Gastrocnemius medialis (tissue), 4 donors: ENCODE results near the gene GGPS1. TPM values are rescaled to one million over a fixed set of nuclear protein-coding genes. Genes with fewer than 3 reads are reported as not detected.
A peak's percentile ranks its signal among the peaks of the same experiment; 100 is the strongest.

Experiments used
- ATAC-seq, 2 donors: fragments of 150-250 bp; one replicate each; pipeline ENCODE4 v1.9.1; 2016
- DNase-seq, 2 donors: peaks; one replicate each; pipeline ENCODE4 v3.0.0-alpha.2; 2019
- H3K27ac ChIP-seq, 4 donors: fragments of 200-600 bp; sonication (generic); 1 replicate in 1 of 4; 2 replicates in 3 of 4; pipeline ENCODE4 v1.5.1; 2016 to 2018; ENCODE audit warnings: mild to moderate bottlenecking in 2 of 4, moderate library complexity in 1 of 4
- H3K27me3 ChIP-seq, 3 donors: fragments of 200-600 bp; sonication (generic) in 2 of 3; 1 replicate in 1 of 3; 2 replicates in 2 of 3; pipeline versions ENCODE4 v1.5.1 to v1.6.0; 2016 to 2019; ENCODE audit warnings: mild to moderate bottlenecking in 1 of 3, moderate library complexity in 1 of 3
- H3K36me3 ChIP-seq, 2 donors: fragments of 200-600 bp; sonication (generic) in 1 of 2; one replicate each; pipeline ENCODE4 v1.5.1; 2017 to 2018
- H3K4me1 ChIP-seq, 2 donors: fragments of 200-600 bp; sonication (generic) in 1 of 2; one replicate each; pipeline ENCODE4 v1.5.1; 2016 to 2017; ENCODE audit warnings: mild to moderate bottlenecking in 2 of 2
- H3K4me3 ChIP-seq, 4 donors: fragments of 200-600 bp; sonication (generic) in 3 of 4; 1 replicate in 1 of 4; 2 replicates in 3 of 4; pipeline ENCODE4 v1.5.1; 2016 to 2019; ENCODE audit warnings: mild to moderate bottlenecking in 2 of 4
- H3K9me3 ChIP-seq, 3 donors: fragments of 200-600 bp; sonication (generic) in 2 of 3; 1 replicate in 1 of 3; 2 replicates in 2 of 3; pipeline ENCODE4 v1.5.1; 2016 to 2019
- POLR2A ChIP-seq, 2 donors: fragments of 450-650 bp; IDR thresholded peaks; one replicate each; pipeline ENCODE4 v1.6.1; 2017; ENCODE audit warnings: antibody characterized with exemption in 2 of 2, mild to moderate bottlenecking in 2 of 2, moderate library complexity in 2 of 2
- in situ Hi-C, 4 donors: fragments of 200-750 bp; cut with MboI; loops; one replicate each; pipeline versions ENCODE4 v1.15.0 to v1.8.0; 2017; ENCODE audit warnings: low sequenced_read_pairs in 4 of 4
- intact Hi-C: fragments of 100-400 bp; cut with DNase I; formaldehyde crosslinking; loops from one replicate; pipeline ENCODE4 v1.15.1; 2023; ENCODE audit warnings: low total_unique reads
- total RNA-seq, 4 donors: library from RNA; depleted of rRNA; stranded (reverse); fragments of >200 nt; gene quantifications; one replicate each; pipeline versions ENCODE4 v1.1.0 to v1.2.3, GENCODE V29; 2016
- TF ChIP-seq, protein P1 (sequence below), 5 experiments: fragments of 450-650 bp in 3 of 5; fragments of 200-600 bp in 2 of 5; sonication (generic) in 2 of 5; IDR thresholded peaks in 4 of 5; conservative IDR thresholded peaks in 1 of 5; 1 replicate in 4 of 5; 2 replicates in 1 of 5; pipeline ENCODE4 v1.5.1; 2016 to 2019; ENCODE audit warnings: antibody characterized with exemption in 5 of 5, mild to moderate bottlenecking in 3 of 5, moderate library complexity in 3 of 5

Gene GGPS1
- total RNA-seq, 4 donors from 2014 or later = 14.5 to 21.9 (median 17.7) TPM

DNA sequence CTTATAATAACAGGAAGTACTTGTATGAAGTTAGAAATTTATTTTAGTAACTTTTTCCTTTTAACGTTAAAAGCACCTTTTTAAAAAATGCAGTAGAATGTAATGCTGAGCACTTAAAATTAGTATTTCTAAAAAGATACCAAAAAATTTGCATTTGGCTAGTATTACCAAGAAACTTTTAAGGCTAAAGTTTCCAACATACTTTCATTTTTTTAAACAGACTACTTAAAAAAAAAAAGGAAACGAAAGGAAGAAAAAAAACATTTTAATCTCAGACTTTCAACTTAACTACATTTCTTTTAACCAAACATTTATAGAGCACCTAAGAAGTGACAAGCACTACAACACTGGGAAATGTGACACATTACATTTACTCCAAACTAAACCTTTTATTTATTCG lies 3.2 kb upstream of the GGPS1 start:
- H3K4me3 ChIP-seq = no peak overlapping the region
- ATAC-seq = no peak

DNA sequence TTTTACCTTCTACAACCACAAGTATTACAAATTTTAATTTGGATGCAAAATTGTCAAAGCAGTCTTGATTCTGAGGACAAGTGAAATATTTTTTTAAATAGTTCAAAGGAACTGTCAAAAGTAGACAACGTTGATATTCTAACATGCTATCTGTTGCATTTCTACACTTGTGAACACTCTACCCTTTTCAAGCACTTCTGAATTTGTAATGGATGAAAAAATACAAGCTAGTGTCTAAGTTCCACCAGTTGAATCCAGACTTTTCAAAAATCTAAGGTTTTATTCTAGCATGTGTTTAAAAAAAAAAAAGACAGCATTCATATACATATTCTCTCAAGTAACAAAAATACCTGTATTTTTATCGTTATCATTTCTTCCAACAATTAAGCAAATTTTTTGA lies 2.5 kb upstream of the GGPS1 start:
- in situ Hi-C loops = loop anchor here in 1 of 4 donors (10.0 kb wide), 1 partner anchor 89 kb away; no protein-coding TSS in a partner anchor
- DNase-seq = no peak
- H3K4me1 ChIP-seq = peaks cover 50 to 57% of the 10 kb centered on the region in 2 donors
- H3K9me3 ChIP-seq = no peaks in the 10 kb centered on the region
- peak overlapping the region; percentile 87 to 98 (median 95) for H3K4me3 ChIP-seq
- no peak for ATAC-seq
- no peaks in the 10 kb centered on the region for H3K27me3 ChIP-seq
- intact Hi-C loops = loop anchor here (10.0 kb wide), 1 partner anchor 201 kb away; the partner anchor contains the start of gene TOMM20
- no peaks in the 10 kb centered on the region for H3K36me3 ChIP-seq
- no peak for TF ChIP-seq POLR2A (IDR thresholded peaks at IDR 0.05)
- TF ChIP-seq, protein P1, sequence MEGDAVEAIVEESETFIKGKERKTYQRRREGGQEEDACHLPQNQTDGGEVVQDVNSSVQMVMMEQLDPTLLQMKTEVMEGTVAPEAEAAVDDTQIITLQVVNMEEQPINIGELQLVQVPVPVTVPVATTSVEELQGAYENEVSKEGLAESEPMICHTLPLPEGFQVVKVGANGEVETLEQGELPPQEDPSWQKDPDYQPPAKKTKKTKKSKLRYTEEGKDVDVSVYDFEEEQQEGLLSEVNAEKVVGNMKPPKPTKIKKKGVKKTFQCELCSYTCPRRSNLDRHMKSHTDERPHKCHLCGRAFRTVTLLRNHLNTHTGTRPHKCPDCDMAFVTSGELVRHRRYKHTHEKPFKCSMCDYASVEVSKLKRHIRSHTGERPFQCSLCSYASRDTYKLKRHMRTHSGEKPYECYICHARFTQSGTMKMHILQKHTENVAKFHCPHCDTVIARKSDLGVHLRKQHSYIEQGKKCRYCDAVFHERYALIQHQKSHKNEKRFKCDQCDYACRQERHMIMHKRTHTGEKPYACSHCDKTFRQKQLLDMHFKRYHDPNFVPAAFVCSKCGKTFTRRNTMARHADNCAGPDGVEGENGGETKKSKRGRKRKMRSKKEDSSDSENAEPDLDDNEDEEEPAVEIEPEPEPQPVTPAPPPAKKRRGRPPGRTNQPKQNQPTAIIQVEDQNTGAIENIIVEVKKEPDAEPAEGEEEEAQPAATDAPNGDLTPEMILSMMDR (IDR thresholded peaks at IDR 0.05 in 4 of 5, conservative IDR thresholded peaks at IDR 0.05 in 1 of 5) = no peak
- H3K27ac ChIP-seq = peak overlapping the region; percentile 94 to 98 (median 96)

More for the DNA sequence above, 3.2 kb upstream of the GGPS1 start:
- no peaks in the 10 kb centered on the region for H3K9me3 ChIP-seq
- H3K27ac ChIP-seq = peak overlapping the region in 3 of 4 donors; percentile 94 to 98 (median 97)
- no peak for DNase-seq
- in situ Hi-C loops (loop anchor here in 1 of 4 donors (10.0 kb wide), 1 partner anchor 90 kb away; no protein-coding TSS in a partner anchor), intact Hi-C loops (loop anchor here (10.0 kb wide), 1 partner anchor 200 kb away; the partner anchor contains the start of gene TOMM20)
- no peaks in the 10 kb centered on the region for H3K27me3 ChIP-seq
- no peaks in the 10 kb centered on the region for H3K36me3 ChIP-seq
- peaks cover 47 to 50% of the 10 kb centered on the region in 2 donors for H3K4me1 ChIP-seq
- TF ChIP-seq, protein P1 (IDR thresholded peaks at IDR 0.05 in 4 of 5, conservative IDR thresholded peaks at IDR 0.05 in 1 of 5) = no peak
- no peak for TF ChIP-seq POLR2A (IDR thresholded peaks at IDR 0.05)

DNA sequence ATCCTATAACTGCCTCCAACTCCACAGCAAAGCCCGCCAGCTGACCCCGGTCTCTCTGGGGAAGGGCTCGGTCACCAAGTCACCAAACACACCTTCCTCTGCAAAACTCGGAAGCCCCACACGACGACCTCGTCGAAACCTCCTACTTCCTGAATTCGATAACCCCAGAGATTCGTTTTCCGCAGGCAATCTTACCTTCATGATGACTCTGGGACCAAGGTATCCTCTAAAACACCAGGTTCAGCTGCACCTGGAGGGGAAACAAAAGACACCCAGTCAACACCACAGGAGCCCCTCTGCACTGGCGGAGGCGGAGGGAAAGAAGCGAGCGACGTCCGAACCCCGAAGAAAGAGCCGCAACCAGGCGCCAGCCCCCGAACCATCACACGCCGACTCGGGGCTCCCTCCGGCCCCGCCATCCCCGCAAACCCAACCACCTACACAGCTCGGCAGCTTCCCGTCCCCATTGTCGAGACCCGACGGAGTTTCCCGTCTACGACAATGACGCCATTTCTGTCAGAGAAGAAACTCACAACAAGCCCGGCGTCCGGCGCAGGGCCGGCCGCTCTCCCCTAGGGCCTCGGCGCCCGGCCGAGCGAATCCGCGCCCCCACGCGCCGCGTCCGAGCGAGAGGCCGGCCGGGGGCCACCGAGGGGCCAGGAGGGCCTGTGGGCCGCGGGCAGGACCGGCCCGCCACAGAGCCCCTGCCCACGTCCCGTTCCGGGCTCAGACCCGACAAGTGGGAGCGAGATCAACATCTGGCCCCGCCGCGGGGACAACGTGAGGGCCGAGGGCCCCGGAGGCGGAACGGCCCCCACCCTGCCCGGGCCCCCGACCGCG lies 1.4 kb upstream of the GGPS1 start:
- DNase-seq (peak in 1 of 2 donors; percentile 21), ATAC-seq (no peak)
- H3K27ac ChIP-seq = peak overlapping the region; percentile 94 to 98 (median 96)
- H3K36me3 ChIP-seq = no peaks in the 10 kb centered on the region
- H3K4me1 ChIP-seq = peaks cover 57 to 63% of the 10 kb centered on the region in 2 donors
- no peak for TF ChIP-seq POLR2A (IDR thresholded peaks at IDR 0.05)
- TF ChIP-seq, protein P1 (IDR thresholded peaks at IDR 0.05 in 4 of 5, conservative IDR thresholded peaks at IDR 0.05 in 1 of 5) = no peak
- in situ Hi-C loops = loop anchor here in 1 of 4 donors (10.0 kb wide), 1 partner anchor 88 kb away; no protein-coding TSS in a partner anchor
- H3K4me3 ChIP-seq = peak overlapping the region; percentile 87 to 98 (median 95)
- intact Hi-C loops = loop anchor here (10.0 kb wide), 1 partner anchor 202 kb away; the partner anchor contains the start of gene TOMM20
- H3K27me3 ChIP-seq = no peaks in the 10 kb centered on the region
- H3K9me3 ChIP-seq = no peaks in the 10 kb centered on the region

DNA sequence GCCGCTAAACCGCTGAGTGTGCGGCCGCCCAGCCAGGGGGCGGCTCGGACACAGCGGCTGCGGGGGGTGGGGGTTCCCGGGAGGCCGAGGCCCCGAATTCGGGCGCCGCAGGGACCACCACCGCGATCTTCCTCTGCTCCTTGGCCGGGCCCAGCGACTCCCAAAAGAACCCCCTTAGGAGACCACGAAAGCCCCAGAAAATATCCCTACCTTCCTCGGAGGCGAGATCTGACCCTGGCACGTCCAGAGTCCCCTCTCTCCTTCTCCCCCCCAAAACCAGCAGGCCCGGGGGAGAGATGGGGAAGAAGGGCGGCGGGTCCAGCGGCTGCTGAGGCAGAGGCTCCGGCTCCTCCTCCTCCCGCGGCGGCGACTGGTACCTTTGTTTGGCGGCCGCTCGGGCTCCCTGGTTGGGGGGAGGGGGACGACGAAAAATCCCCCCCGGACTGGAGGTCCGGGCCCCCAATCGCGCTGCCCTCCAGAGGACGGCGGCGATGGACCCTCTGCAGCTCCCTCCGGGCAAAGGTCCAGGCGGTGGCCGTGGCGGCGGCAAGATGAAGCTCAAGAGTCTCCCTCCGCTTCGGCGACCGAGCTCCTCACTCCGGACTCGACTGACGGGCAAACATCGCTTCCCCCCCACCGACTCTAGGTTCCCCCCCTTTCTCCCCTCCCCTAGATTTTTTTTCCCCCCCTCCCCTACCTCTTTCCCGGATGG lies 655 bp upstream of the GGPS1 start, which contains the start of gene ARID4B:
Gene ARID4B, minus strand, starts transcription at position 621 of the 712 bp plus-strand sequence. CDS start 1,260 bp downstream, outside the sequence.
- Histone ChIP-seq H3K4me3 (peak within 1 kb of the TSS; percentile 88 to 98 (median 95)), H3K9me3 (no peaks in the 10 kb centered on the region), H3K4me1 (peaks cover 61 to 63% of the 10 kb centered on the region in 2 donors), H3K36me3 (no peaks in the 10 kb centered on the region), H3K27ac (peak within 1 kb of the TSS; percentile 94 to 98 (median 96)), H3K27me3 (no peaks in the 10 kb centered on the region)
- in situ Hi-C loops (loop anchor here in 1 of 4 donors (10.0 kb wide), 1 partner anchor 87 kb away; no protein-coding TSS in a partner anchor), intact Hi-C loops (loop anchor here (1.0 to 10.0 kb wide), 6 partner anchors 40 to 203 kb away; partner anchors contain the start of genes B3GALNT2, RBM34, TBCE and TOMM20)
- ATAC-seq (peak; percentile 8 to 21), DNase-seq (no peak)
- peak; percentile 74 to 84 for TF ChIP-seq POLR2A (IDR thresholded peaks at IDR 0.05)
- TF ChIP-seq, protein P1 (IDR thresholded peaks at IDR 0.05 in 4 of 5, conservative IDR thresholded peaks at IDR 0.05 in 1 of 5) = no peak
